Measurements from ENCODE around the gene CTDSPL. TPM values are rescaled to one million over a fixed set of nuclear protein-coding genes. Genes with fewer than 3 reads are reported as not detected.
"Not testable (repeated sequence)": the region's sequence is repeated elsewhere in the genome, so short reads cannot be mapped to it uniquely, and the experiment has no call there.

Gene CTDSPL
- total and polyA plus RNA-seq, 2 experiments from 2014 or later, result 29.2 to 33.7 TPM

- no peak overlapping the region for H3K4me2 ChIP-seq
- TF ChIP-seq EZH2phosphoT487 (IDR thresholded peaks at IDR 0.05; ENCODE audit: low read depth, severe bottlenecking, unreplicated experiment) (no peak), EZH2 (IDR thresholded peaks at IDR 0.05; ENCODE audit: borderline replicate concordance) (no peak), CTCF (IDR thresholded peaks at IDR 0.05; ENCODE audit: poor library complexity) (no peak)
- no peaks in the 10 kb centered on the region for H3K9me2 ChIP-seq (replicated peaks; ENCODE audit: insufficient read depth)
- no peaks in the 10 kb centered on the region for H4K20me1 ChIP-seq (ENCODE audit: insufficient read depth, poor library complexity, severe bottlenecking)
- H3K9me3 ChIP-seq (ENCODE audit: low read depth), result no peaks in the 10 kb centered on the region
- H2AFZ ChIP-seq, result no peak overlapping the region
- H3K36me3 ChIP-seq (replicated peaks; ENCODE audit: insufficient read depth, low read depth), result no peaks in the 10 kb centered on the region
- H3K27ac ChIP-seq, result no peak overlapping the region
- DNase-seq (ENCODE audit: low spot score), result no peak
- no peaks in the 10 kb centered on the region for H3K4me1 ChIP-seq (ENCODE audit: insufficient read depth)
- H3K27me3 ChIP-seq, result no peaks in the 10 kb centered on the region
- H3K4me3 ChIP-seq, result no peak overlapping the region
- 89% methylated on average over 7 of the region's 7 CpGs for WGBS (ENCODE audit: low lambda C conversion rate, missing lambda C conversion rate)
- peaks cover 4% of the 10 kb centered on the region for H3K79me2 ChIP-seq
Observed at GRCh38 chr3:37969596-37970100, 108.0 kb downstream of the CTDSPL start.

GRCh38 chr3:37970802-37971201 lies 109.1 kb downstream of the CTDSPL start:
- no peak for TF ChIP-seq CTCF (IDR thresholded peaks at IDR 0.05; ENCODE audit: poor library complexity)
- TF ChIP-seq EZH2 (IDR thresholded peaks at IDR 0.05; ENCODE audit: borderline replicate concordance), result no peak
- no peak for TF ChIP-seq EZH2phosphoT487 (IDR thresholded peaks at IDR 0.05; ENCODE audit: low read depth, severe bottlenecking, unreplicated experiment)
- H3K4me1 ChIP-seq (ENCODE audit: insufficient read depth), result peaks cover 4% of the 10 kb centered on the region
- no peak overlapping the region for H3K27ac ChIP-seq
- no peaks in the 10 kb centered on the region for H3K27me3 ChIP-seq
- DNase-seq (ENCODE audit: low spot score), result no peak
- WGBS (ENCODE audit: low lambda C conversion rate, missing lambda C conversion rate), result 95% methylated on average over 5 of the region's 5 CpGs
- H3K36me3 ChIP-seq (replicated peaks; ENCODE audit: insufficient read depth, low read depth), result no peaks in the 10 kb centered on the region
- H2AFZ ChIP-seq, result no peak overlapping the region
- no peak overlapping the region for H3K4me3 ChIP-seq
- no peaks in the 10 kb centered on the region for H4K20me1 ChIP-seq (ENCODE audit: insufficient read depth, poor library complexity, severe bottlenecking)
- H3K9me3 ChIP-seq (ENCODE audit: low read depth), result no peaks in the 10 kb centered on the region
- H3K9me2 ChIP-seq (replicated peaks; ENCODE audit: insufficient read depth), result no peaks in the 10 kb centered on the region
- no peak overlapping the region for H3K4me2 ChIP-seq
- peaks cover 4% of the 10 kb centered on the region for H3K79me2 ChIP-seq

- H3K4me3 ChIP-seq, result no peak overlapping the region
- DNase-seq (ENCODE audit: low spot score), result no peak
- H4K20me1 ChIP-seq (ENCODE audit: insufficient read depth, poor library complexity, severe bottlenecking), result no peaks in the 10 kb centered on the region
- H3K9me2 ChIP-seq (replicated peaks; ENCODE audit: insufficient read depth), result no peaks in the 10 kb centered on the region
- peaks cover 4% of the 10 kb centered on the region for H3K4me1 ChIP-seq (ENCODE audit: insufficient read depth)
- TF ChIP-seq CTCF (IDR thresholded peaks at IDR 0.05; ENCODE audit: poor library complexity), result no peak
- no peak for TF ChIP-seq EZH2 (IDR thresholded peaks at IDR 0.05; ENCODE audit: borderline replicate concordance)
- no peak for TF ChIP-seq EZH2phosphoT487 (IDR thresholded peaks at IDR 0.05; ENCODE audit: low read depth, severe bottlenecking, unreplicated experiment)
- no peaks in the 10 kb centered on the region for H3K27me3 ChIP-seq
- H3K27ac ChIP-seq, result no peak overlapping the region
- no peaks in the 10 kb centered on the region for H3K9me3 ChIP-seq (ENCODE audit: low read depth)
- H2AFZ ChIP-seq, result no peak overlapping the region
- H3K4me2 ChIP-seq, result no peak overlapping the region
- peaks cover 4% of the 10 kb centered on the region for H3K79me2 ChIP-seq
- no peaks in the 10 kb centered on the region for H3K36me3 ChIP-seq (replicated peaks; ENCODE audit: insufficient read depth, low read depth)
Observed at GRCh38 chr3:37971467-37971866, 109.8 kb downstream of the CTDSPL start.

- not testable (repeated sequence) for H3K79me2 ChIP-seq; H3K4me3 ChIP-seq; H3K27ac ChIP-seq; H2AFZ ChIP-seq; H3K4me1 ChIP-seq (ENCODE audit: insufficient read depth); H4K20me1 ChIP-seq (ENCODE audit: insufficient read depth, poor library complexity, severe bottlenecking); H3K27me3 ChIP-seq; H3K9me3 ChIP-seq (ENCODE audit: low read depth); H3K36me3 ChIP-seq (replicated peaks; ENCODE audit: insufficient read depth, low read depth); H3K4me2 ChIP-seq; DNase-seq (ENCODE audit: low spot score); H3K9me2 ChIP-seq (replicated peaks; ENCODE audit: insufficient read depth)
- WGBS (ENCODE audit: low lambda C conversion rate, missing lambda C conversion rate), result 97% methylated on average over 8 of the region's 8 CpGs
Observed at GRCh38 chr3:37972056-37972455, 110.4 kb downstream of the CTDSPL start.
